Activated gamma-delta T cell treated with Interleukin-2 at 50 U/mL for 16 hours (primary cell): Measurements from ENCODE around the gene MSN.
A peak's percentile ranks its signal among the peaks of the same experiment; 100 is the strongest.
"Not testable (repeated sequence)": the region's sequence is repeated elsewhere in the genome, so short reads cannot be mapped to it uniquely, and the experiment has no call there.

Experiments
- DNase-seq: peaks from one replicate; pipeline ENCODE4 v3.0.0-alpha.2; 2020

The MSN gene

GRCh38 chrX:65667503-65668376 lies at the start of gene MSN:
TSS of gene MSN (plus strand) at chrX:65667654. CDS start at chrX:65667842, 188 bp downstream.
- DNase-seq: peak; percentile 68

- not testable (repeated sequence) for DNase-seq
Measured at GRCh38 chrX:65620096-65620705, 47.3 kb upstream of the MSN start.

GRCh38 chrX:65630771-65631170 lies 36.7 kb upstream of the MSN start:
- DNase-seq: no peak

- DNase-seq: no peak
Measured at GRCh38 chrX:65633826-65634225, 33.6 kb upstream of the MSN start.

- DNase-seq: no peak
Measured at GRCh38 chrX:65634732-65635131, 32.7 kb upstream of the MSN start.

- no peak for DNase-seq
Measured at GRCh38 chrX:65635378-65635777, 32.1 kb upstream of the MSN start.

- no peak for DNase-seq
Measured at GRCh38 chrX:65635822-65636221, 31.6 kb upstream of the MSN start.

- not testable (repeated sequence) for DNase-seq
Measured at GRCh38 chrX:65636261-65636660, 31.2 kb upstream of the MSN start.

- no peak for DNase-seq
Measured at GRCh38 chrX:65637335-65637734, 30.1 kb upstream of the MSN start.

- no peak for DNase-seq
Measured at GRCh38 chrX:65642914-65643491, 24.5 kb upstream of the MSN start.

- no peak for DNase-seq
Measured at GRCh38 chrX:65643531-65644052, 23.9 kb upstream of the MSN start.

GRCh38 chrX:65644621-65645289 lies 22.7 kb upstream of the MSN start:
- DNase-seq: no peak

- DNase-seq: no peak
Measured at GRCh38 chrX:65647801-65648200, 19.7 kb upstream of the MSN start.

GRCh38 chrX:65652098-65652497 lies 15.4 kb upstream of the MSN start:
- no peak for DNase-seq

- DNase-seq: not testable (repeated sequence)
Measured at GRCh38 chrX:65657009-65657441, 10.4 kb upstream of the MSN start.

GRCh38 chrX:65657659-65658058 lies 9.8 kb upstream of the MSN start:
- DNase-seq: no peak

- no peak for DNase-seq
Measured at GRCh38 chrX:65658229-65658628, 9.2 kb upstream of the MSN start.

- no peak for DNase-seq
Measured at GRCh38 chrX:65667157-65667502, 324 bp upstream of the MSN start.

- DNase-seq: peak; percentile 50
Measured at GRCh38 chrX:65668377-65669310, 1.2 kb downstream of the MSN start.

- DNase-seq: no peak
Measured at GRCh38 chrX:65671286-65671685, 3.8 kb downstream of the MSN start.

GRCh38 chrX:65671966-65672365 lies 4.5 kb downstream of the MSN start:
- DNase-seq: no peak

GRCh38 chrX:65673857-65674203 lies 6.4 kb downstream of the MSN start:
- DNase-seq: no peak
